Prostate gland (tissue), 2 donors: ENCODE results near the gene METTL1. TPM values are rescaled to one million over a fixed set of nuclear protein-coding genes. Genes with fewer than 3 reads are reported as not detected.

Experiments
- DNase-seq: peaks from one replicate; pipeline ENCODE4 v3.0.0-alpha.2; 2019; ENCODE audit warnings: low spot score
- H3K27ac ChIP-seq, 2 donors: fragments of 200-600 bp; sonication (generic); 2 replicates each; pipeline ENCODE4 v1.5.1; 2017 to 2019
- H3K27me3 ChIP-seq: fragments of 200-600 bp; sonication (generic); replicated peaks from 2 replicates; pipeline ENCODE4 v1.5.1; 2019; ENCODE audit not compliant: insufficient read depth
- H3K36me3 ChIP-seq, 2 donors: fragments of 200-600 bp; sonication (generic); 1 replicate in 1 of 2; 2 replicates in 1 of 2; pipeline versions ENCODE4 v1.5.1 to v1.8.1; 2017 to 2019
- H3K4me1 ChIP-seq: fragments of 200-600 bp; sonication (generic); replicated peaks from 2 replicates; pipeline ENCODE4 v1.5.1; 2019
- H3K4me3 ChIP-seq, 2 donors: fragments of 200-600 bp; sonication (generic); 2 replicates each; pipeline ENCODE4 v1.5.1; 2017 to 2019
- H3K9me3 ChIP-seq: fragments of 200-600 bp; sonication (generic); 2 replicates; pipeline ENCODE4 v1.5.1; 2017
- POLR2A ChIP-seq: fragments of 450-650 bp; IDR thresholded peaks from one replicate; pipeline ENCODE4 v1.6.1; 2016; ENCODE audit warnings: antibody characterized with exemption, mild to moderate bottlenecking
- POLR2AphosphoS5 ChIP-seq: sonication (generic); formaldehyde crosslinking; IDR thresholded peaks from one replicate; pipeline ENCODE4 v1.6.1; 2017; ENCODE audit warnings: antibody characterized with exemption
- WGBS: methylation state at CpG from one replicate; pipeline ENCODE4 v1.1.5; 2018; 5-methylcytosine and 5-hydroxymethylcytosine counted together
- intact Hi-C: fragments of 100-400 bp; cut with DNase I; formaldehyde crosslinking; loops from one replicate; pipeline ENCODE4 v1.14.2; 2022
- microRNA-seq: library from miRNA; unstranded; fragments of <30 nt; microRNA quantifications from one replicate; pipeline ENCODE4, GENCODE V29; 2016
- small RNA-seq, 2 donors: library from RNA; depleted of rRNA; stranded (forward); fragments of <200 nt; gene quantifications; one replicate each; pipeline ENCODE3, GENCODE V24; 2016
- total RNA-seq, 2 donors: library from RNA; depleted of rRNA; stranded (reverse); fragments of >200 nt; gene quantifications; one replicate each; pipeline ENCODE4 v1.1.0, GENCODE V29; 2016
- TF ChIP-seq, protein P1 (sequence below), 4 experiments: fragments of 200-600 bp in 2 of 4; fragments of 450-650 bp in 2 of 4; sonication (generic) in 2 of 4; IDR thresholded peaks; 1 replicate in 3 of 4; 2 replicates in 1 of 4; pipeline ENCODE4 v1.5.1; 2016 to 2019; ENCODE audit warnings: antibody characterized with exemption in 4 of 4, mild to moderate bottlenecking in 2 of 4, moderate library complexity in 2 of 4

METTL1 gene
- total RNA-seq, 2 donors from 2014 or later: 4.9 to 14.3 TPM

DNA sequence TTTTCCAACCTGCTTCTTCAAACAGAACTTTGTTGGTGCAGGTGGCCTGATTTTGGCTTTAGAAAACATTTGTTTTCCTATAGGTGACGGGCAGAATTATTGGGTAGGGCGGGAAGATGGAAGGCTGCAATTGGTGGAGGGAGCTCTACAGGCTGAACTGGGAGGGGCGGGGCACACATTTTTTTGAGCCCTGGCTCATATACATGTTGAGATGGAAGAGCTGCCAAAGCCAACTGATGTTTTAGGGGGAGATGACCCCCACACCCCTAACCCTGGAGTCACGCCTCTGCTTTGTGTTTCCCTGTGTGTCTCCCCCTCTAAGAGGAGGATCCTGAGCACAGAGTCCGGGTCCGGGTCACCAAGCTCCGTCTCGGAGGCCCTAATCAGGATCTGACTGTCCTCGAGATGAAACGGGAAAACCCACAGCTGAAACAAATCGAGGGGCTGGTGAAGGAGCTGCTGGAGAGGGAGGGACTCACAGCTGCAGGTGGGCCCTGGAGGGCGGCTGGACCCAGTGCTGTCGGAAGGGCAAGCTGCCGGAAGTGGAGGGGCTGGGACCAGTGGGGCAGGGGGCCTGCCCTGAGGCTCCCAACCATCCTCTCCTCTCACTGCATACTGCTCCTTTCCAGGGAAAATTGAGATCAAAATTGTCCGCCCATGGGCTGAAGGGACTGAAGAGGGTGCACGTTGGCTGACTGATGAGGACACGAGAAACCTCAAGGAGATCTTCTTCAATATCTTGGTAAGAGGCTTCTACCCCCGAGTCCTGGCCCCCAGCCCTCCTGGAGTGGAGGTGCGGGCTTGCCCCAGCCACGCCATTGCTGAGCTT is 51.9 kb downstream of the METTL1 start:
- H3K36me3 ChIP-seq: peaks cover 11 to 26% of the 10 kb centered on the region in 2 donors
- WGBS: 93% methylated on average over 20 of the region's 20 CpGs
- no peak for DNase-seq
- H3K9me3 ChIP-seq: no peaks in the 10 kb centered on the region
- H3K27ac ChIP-seq: no peak overlapping the region
- H3K4me1 ChIP-seq: no peaks in the 10 kb centered on the region
- H3K27me3 ChIP-seq: no peaks in the 10 kb centered on the region
- intact Hi-C loops: no loop called here
- TF ChIP-seq, protein P1, sequence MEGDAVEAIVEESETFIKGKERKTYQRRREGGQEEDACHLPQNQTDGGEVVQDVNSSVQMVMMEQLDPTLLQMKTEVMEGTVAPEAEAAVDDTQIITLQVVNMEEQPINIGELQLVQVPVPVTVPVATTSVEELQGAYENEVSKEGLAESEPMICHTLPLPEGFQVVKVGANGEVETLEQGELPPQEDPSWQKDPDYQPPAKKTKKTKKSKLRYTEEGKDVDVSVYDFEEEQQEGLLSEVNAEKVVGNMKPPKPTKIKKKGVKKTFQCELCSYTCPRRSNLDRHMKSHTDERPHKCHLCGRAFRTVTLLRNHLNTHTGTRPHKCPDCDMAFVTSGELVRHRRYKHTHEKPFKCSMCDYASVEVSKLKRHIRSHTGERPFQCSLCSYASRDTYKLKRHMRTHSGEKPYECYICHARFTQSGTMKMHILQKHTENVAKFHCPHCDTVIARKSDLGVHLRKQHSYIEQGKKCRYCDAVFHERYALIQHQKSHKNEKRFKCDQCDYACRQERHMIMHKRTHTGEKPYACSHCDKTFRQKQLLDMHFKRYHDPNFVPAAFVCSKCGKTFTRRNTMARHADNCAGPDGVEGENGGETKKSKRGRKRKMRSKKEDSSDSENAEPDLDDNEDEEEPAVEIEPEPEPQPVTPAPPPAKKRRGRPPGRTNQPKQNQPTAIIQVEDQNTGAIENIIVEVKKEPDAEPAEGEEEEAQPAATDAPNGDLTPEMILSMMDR (IDR thresholded peaks at IDR 0.05): no peak
- TF ChIP-seq POLR2A: no peak
- no peak for TF ChIP-seq POLR2AphosphoS5
- H3K4me3 ChIP-seq: no peak overlapping the region

DNA sequence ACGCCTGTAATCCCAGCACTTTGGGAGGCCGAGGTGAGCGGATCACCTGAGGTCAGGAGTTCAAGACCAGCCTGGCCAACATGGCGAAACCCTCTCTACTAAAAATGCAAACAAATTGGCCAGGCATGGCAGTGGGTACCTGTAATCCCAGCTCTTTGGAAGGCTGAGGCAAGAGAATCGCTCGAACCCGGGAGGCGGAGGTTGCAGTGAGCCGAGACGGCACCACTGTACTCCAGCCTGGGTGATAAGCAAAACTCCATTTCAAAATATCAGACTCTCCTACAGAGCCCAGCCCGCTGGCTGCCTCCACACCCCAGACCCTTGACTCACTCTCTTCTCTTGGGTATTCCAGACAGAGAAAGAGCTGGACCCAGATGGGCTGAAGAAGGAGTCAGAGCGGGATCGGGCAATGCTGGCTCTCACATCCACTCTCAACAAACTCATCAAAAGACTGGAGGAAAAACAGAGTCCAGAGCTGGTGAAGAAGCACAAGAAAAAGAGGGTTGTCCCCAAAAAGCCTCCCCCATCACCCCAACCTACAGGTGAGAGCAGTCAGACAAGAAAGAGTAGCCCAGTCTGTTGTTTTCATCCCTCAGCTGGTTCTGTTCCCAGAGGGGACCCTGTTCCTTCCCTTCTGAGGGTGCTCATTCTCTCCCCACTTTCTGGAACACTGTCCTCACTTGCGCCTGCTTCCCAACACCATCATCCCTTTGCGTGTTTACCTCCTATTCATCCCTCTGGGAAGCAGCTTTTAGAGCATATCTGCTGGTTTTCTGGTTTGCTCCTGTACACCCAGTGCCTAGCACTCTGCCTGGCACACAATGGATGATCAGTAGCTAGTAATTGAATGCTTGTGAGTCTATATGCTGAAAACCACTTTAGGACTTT is 53.0 kb downstream of the METTL1 start:
- Histone ChIP-seq H3K4me3 (no peak overlapping the region), H3K36me3 (peaks cover 11 to 26% of the 10 kb centered on the region in 2 donors)
- DNase-seq: no peak

More for the DNA sequence above, 53.0 kb downstream of the METTL1 start:
- H3K27me3 ChIP-seq: no peaks in the 10 kb centered on the region
- intact Hi-C loops: no loop called here
- H3K4me1 ChIP-seq: no peaks in the 10 kb centered on the region
- TF ChIP-seq POLR2AphosphoS5 (no peak), POLR2A (no peak)
- TF ChIP-seq, protein P1 (IDR thresholded peaks at IDR 0.05): no peak
- no peak overlapping the region for H3K27ac ChIP-seq
- WGBS: 98% methylated on average over 15 of the region's 15 CpGs
- H3K9me3 ChIP-seq: no peaks in the 10 kb centered on the region

Small RNA genes within 50 kb of the gene (microRNA-seq; reads per million reads assigned to microRNA genes)
- gene MIR6759: not detected

Small RNA genes within 50 kb of the gene (small RNA-seq; reads per million reads assigned to genes)
- 0 reads per million in 2 donors for gene RNU6-1083P

Other genes with a start within 250 kb of the METTL1 start
- 10 to 100 TPM; 54.5 to 92.1 TPM for gene MBD6, start 249.3 kb downstream of the METTL1 start, total RNA-seq
- gene DCTN2, start 224.9 kb downstream of the METTL1 start, total RNA-seq: 100 to 1,000 TPM; 131 to 157 TPM
- 1 to 10 TPM in 1 of 2 donors, under 1 TPM in 1; 0.50 to 3.7 TPM for gene KIF5A, start 222.1 kb downstream of the METTL1 start, total RNA-seq
- gene PIP4K2C, start 180.9 kb downstream of the METTL1 start, total RNA-seq: 10 to 100 TPM; 37.4 to 51.1 TPM
- 10 to 100 TPM; 42.2 to 59.9 TPM for gene DTX3, start 167.3 kb downstream of the METTL1 start, total RNA-seq
- gene ARHGEF25, start 160.7 kb downstream of the METTL1 start, total RNA-seq: 10 to 100 TPM; 16.6 to 32.5 TPM
- 1 to 10 TPM; 2.2 to 6.7 TPM for gene B4GALNT1, start 138.9 kb downstream of the METTL1 start, total RNA-seq
- 100 to 1,000 TPM; 210 to 321 TPM for gene OS9, start 78.0 kb downstream of the METTL1 start, total RNA-seq
- gene AGAP2, start 33.4 kb downstream of the METTL1 start, total RNA-seq: 1 to 10 TPM in 1 of 2 donors, under 1 TPM in 1; 0.82 to 4.2 TPM
- 100 to 1,000 TPM in 1 of 2 donors, 10 to 100 TPM in 1; 40.4 to 127 TPM for gene TSPAN31, start 27.1 kb downstream of the METTL1 start, total RNA-seq
- gene CDK4, start 19.8 kb downstream of the METTL1 start, total RNA-seq: 100 to 1,000 TPM in 1 of 2 donors, 10 to 100 TPM in 1; 97.5 to 103 TPM
- gene MARCHF9, start 17.0 kb downstream of the METTL1 start, total RNA-seq: 10 to 100 TPM; 11.1 to 13.2 TPM
- gene CYP27B1, start 5.0 kb downstream of the METTL1 start, total RNA-seq: under 1 TPM; 0.14 to 0.91 TPM
- gene EEF1AKMT3, start 509 bp upstream of the METTL1 start, total RNA-seq: 10 to 100 TPM; 12.1 to 12.6 TPM
- gene TSFM, start 10.7 kb upstream of the METTL1 start, total RNA-seq: 10 to 100 TPM; 24.3 to 39.6 TPM
- gene AVIL, start 46.6 kb upstream of the METTL1 start, total RNA-seq: 1 to 10 TPM; 3.1 to 3.5 TPM
- gene CTDSP2, start 74.6 kb upstream of the METTL1 start, total RNA-seq: 100 to 1,000 TPM in 1 of 2 donors, 10 to 100 TPM in 1; 99.2 to 159 TPM
- gene ATP23, start 169.5 kb upstream of the METTL1 start, total RNA-seq: 10 to 100 TPM in 1 of 2 donors, 1 to 10 TPM in 1; 8.0 to 15.0 TPM